Retinal pigment epithelial cell (primary cell): ENCODE results near the gene AGPAT3.
"Not testable (repeated sequence)": the region's sequence is repeated elsewhere in the genome, so short reads cannot be mapped to it uniquely, and the experiment has no call there.

Experiments used
- DNase-seq: peaks from one replicate; pipeline ENCODE4 v3.0.0-alpha.2; 2010; ENCODE audit warnings: low read depth
- H3K4me3 ChIP-seq: 2 replicates; pipeline ENCODE4 v1.5.1; 2011; ENCODE audit warnings: mild to moderate bottlenecking, low read length, control low read depth, moderate library complexity
- TF ChIP-seq, protein P1 (sequence below): conservative IDR thresholded peaks from 2 replicates; pipeline ENCODE4 v1.5.1; 2011; ENCODE audit warnings: low read depth, low read length, control low read depth, inconsistent platforms

AGPAT3 gene

DNA sequence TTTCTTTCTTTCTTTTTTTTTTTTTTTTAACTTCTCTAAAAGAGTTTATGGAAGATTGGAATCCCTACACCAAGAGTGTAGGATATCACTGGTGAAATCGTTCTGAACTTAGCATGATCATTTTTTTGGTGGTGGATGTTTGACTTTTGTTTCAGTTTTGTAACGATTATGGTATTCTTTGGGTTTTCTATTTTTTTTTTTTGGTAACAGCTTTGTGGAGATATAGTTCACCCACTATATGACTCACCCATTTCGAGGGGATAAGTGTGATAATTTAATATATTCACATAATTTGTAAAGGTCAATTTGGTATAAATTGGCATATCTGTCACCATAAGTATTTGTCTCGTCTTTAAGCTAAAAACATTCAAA, 29.2 kb downstream of the AGPAT3 start:
- no peak for DNase-seq
- TF ChIP-seq, protein P1, sequence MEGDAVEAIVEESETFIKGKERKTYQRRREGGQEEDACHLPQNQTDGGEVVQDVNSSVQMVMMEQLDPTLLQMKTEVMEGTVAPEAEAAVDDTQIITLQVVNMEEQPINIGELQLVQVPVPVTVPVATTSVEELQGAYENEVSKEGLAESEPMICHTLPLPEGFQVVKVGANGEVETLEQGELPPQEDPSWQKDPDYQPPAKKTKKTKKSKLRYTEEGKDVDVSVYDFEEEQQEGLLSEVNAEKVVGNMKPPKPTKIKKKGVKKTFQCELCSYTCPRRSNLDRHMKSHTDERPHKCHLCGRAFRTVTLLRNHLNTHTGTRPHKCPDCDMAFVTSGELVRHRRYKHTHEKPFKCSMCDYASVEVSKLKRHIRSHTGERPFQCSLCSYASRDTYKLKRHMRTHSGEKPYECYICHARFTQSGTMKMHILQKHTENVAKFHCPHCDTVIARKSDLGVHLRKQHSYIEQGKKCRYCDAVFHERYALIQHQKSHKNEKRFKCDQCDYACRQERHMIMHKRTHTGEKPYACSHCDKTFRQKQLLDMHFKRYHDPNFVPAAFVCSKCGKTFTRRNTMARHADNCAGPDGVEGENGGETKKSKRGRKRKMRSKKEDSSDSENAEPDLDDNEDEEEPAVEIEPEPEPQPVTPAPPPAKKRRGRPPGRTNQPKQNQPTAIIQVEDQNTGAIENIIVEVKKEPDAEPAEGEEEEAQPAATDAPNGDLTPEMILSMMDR: no peak
- H3K4me3 ChIP-seq: no peak overlapping the region

DNA sequence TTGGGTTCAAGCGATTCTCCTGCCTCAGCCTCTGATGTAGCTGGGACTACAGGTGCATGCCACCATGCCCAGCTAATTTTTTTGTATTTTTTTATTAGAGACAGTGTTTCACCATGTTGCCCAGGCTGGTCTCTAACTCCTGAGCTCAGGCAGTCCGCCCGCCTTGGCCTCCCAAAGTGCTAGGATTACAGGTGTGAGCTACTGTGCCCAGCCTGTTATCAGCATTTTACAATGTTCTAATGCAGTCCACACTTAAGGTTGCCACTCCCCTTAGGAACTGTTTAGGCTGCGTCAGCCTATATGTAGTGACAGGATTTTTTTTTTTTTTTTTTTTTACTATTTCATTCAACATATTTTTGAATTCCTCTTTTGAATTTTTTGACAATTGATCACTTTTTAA, 30.2 kb downstream of the AGPAT3 start:
- DNase-seq: no peak
- no peak overlapping the region for H3K4me3 ChIP-seq
- TF ChIP-seq, protein P1: no peak

DNA sequence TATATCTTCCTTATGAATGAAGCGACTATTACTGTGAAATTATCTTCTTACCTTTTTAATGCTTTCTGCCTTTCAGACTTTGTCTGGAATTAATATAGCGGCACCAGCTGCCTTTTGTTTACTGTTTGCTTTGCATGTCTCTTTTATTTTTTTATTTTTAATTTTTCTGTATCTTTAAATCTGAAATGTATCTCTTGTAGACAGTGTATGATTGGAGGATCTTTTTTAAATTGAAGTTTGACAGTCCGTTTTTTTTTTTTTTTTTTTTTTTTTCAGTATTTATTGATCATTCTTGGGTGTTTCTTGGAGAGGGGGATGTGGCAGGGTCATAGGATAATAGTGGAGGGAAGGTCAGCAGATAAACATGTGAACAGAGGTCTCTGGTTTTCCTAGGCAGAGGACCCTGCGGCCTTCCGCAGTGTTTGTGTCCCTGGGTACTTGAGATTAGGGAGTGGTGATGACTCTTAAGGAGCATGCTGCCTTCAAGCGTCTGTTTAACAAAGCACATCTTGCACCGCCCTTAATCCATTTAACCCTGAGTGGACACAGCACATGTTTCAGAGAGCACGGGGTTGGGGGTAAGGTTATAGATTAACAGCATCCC, 31.8 kb downstream of the AGPAT3 start:
- not testable (repeated sequence) for H3K4me3 ChIP-seq, DNase-seq

DNA sequence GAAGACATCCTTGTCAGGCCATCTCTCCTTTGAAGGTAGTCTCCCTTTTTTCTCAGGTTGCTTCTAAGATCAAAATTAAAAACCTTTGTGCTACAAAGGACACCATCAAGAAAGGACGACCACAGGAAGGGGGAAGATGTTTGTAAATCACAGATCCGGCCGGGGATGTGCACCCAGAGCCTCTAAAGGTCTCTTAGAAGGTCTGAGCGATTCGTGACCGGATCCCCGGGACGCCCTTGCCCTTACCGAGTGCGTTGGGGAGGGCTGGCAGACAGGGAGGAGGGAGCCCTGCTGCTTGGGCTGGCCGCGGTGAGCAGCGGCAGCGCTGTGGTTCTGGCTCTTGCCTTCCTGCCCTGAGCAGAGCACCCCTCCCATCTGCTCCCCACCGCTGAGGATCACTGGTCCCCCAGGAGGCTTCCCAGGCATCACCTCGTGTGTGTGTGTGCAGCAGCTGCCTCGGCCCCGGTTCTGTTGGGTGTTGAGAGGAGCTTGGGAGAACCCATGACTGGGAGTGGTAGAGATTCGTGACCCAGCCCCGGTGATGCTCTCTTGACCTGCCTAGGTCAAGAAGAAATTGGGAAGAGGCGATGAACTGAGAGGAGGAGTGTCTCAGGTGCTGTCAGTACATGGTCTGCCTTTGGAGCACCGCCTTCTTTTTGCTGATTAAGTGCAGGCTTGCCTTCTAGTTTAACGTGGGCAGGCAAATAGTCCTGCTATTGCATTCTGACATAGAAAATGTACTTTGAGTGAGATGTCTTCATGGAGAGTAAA, 34.5 kb downstream of the AGPAT3 start:
- DNase-seq: no peak
- TF ChIP-seq, protein P1: no peak
- no peak overlapping the region for H3K4me3 ChIP-seq

DNA sequence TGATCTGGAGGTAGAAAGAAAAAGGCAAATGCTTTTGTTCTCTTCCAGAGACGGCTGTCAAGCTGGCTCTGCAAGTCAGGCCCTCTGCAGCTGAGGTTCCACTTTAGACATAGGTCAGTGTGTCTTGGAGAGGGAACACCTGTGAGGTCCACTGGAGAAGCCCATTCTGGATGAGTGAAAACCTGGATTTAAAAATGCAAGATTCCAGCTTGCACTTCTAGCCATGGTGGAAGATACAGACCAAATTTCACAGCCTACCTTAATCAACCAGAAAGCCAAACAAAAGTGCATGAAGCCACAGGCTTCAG, 35.0 kb downstream of the AGPAT3 start:
- H3K4me3 ChIP-seq: no peak overlapping the region
- DNase-seq: no peak
- TF ChIP-seq, protein P1: no peak

DNA sequence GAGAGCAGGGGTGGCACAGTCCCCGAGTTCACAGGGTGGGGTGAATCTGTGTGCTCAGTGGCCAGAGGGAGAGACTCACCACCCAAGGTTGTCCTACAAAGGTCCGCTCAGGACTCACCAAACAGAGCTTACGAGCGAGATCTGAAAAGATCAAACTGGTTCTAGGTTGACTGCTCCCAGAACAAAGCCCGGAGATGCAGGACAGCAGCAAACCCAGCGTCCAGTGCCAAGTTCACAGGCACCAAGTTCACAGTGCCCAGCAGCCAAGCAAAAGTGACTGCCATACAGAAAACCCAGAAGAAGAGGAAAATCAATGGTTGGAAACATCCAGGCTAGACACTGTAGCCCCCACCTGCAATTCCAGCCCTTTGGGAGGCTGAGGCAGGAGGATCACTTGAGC, 35.7 kb downstream of the AGPAT3 start:
- DNase-seq: no peak
- no peak overlapping the region for H3K4me3 ChIP-seq
- TF ChIP-seq, protein P1: no peak

DNA sequence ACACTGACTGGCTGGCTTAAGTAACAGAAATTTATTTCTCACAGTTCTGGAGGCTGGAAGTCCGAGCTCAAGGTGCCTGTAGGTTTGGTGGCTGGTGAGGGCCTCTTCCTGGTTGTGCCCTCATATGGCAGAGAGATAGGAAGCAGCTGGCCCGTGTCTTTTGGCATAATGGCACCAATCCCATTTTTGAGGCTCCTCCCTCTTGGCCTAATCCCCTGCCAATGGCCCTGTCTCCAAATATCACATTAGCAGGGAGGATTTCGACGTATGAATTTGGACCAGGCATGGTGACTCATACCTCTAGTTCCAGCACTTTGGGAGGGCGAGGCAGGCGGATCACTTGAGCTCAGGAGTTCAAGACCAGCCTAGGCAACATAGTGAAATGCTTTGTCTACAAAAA, 37.4 kb downstream of the AGPAT3 start:
- TF ChIP-seq, protein P1: no peak
- no peak overlapping the region for H3K4me3 ChIP-seq
- no peak for DNase-seq
